HG02678 (cell line): ENCODE results near the gene PADI2.

Experiments
- ATAC-seq: cut with Tn5 transposase; IDR thresholded peaks from one replicate; pipeline ENCODE4 v1.9.1; 2021; ENCODE audit warnings: mild to moderate bottlenecking, moderate library complexity; ENCODE audit not compliant: unreplicated experiment

Gene PADI2

DNA sequence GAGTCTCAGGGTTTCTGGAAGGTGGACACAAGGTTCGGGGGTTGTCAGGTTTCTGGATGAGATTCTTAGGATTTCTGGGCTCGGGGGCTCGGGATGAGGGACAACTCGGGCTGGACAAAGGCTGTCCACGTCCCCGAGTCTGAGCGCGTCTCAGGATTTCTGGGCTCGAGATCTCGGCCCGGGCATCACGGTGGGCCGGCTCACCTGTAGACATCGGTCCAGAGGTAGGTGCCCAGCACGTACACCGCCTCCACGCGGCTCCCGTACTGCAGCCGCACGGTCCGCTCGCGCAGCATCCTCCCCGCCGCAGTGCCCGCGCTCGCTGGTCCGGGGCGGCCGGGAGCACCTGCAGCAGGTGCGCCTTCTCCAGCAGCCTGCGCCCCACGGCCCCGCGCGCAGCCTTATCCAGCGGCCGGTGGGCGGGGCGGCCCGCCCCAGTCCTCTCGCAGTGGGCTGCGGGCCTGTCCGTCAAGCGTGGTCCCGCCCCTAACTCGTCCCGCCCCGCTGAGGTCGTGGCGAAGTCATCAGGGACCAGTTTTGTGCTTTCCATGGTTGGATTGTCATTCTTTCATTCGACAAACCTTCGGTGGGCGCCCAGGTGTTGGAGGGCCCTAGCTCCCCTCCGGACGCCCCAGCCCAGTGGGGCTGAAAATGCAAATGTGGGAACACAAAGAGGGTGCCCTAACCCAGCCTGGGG is at the start of gene PADI2:
Gene PADI2, minus strand, starts transcription at position 376 of the 697 bp plus-strand sequence. Its CDS starts 80 bp downstream, at position 296.
- peak; percentile 60 for ATAC-seq

DNA sequence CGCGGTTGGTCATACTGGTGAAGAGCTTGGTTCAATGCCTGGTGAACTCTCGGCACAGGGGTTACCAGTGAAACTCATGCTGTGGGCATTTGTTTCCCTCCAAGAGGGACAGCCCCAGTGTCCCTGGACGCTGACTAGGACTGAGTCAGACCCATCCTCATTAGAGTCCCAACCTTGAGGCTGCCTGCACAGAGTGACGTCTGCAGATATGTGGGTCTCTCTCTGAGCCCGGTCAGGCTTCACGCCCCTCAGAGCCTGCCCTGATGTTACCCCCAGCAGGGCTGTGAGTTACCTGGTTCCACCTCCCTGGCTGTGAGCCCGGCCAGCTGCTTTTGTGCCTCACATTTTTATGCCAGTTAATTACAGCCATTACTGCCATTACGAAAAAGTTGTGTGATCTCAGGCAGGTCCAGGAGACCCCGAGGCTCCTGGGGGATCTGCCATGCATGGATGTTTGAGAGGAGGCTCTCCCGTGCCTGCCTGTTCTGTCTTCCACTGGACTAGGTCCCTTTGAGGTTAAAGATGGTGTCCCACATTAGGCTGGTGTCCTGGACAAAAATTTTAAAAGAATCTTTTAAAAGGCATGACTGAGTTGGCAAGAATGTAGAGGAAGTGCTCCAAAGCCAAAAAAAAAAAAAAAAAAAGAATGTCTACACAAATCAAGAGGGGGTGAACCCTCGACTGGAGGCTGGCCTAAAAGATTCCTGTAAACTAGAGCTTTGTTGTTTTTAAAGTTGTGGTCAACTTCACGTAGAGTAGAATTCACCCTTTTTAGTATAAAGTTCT is 49.0 kb upstream of the PADI2 start:
- ATAC-seq, result no peak

DNA sequence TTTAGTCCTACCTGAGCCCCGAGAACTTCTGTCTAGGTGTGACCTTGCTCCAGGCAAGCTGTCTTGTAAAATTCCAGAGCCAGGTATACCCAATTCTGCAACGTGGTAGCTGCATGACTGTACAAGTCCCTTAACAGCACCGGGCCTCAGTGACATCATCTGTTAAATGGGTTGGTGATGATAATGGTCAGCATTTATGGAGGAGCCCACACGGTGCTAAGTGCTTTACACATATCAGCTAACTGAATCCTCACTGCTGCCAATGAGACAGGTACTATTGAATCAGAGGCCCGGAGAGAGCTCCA is 48.5 kb upstream of the PADI2 start:
- ATAC-seq, result no peak

DNA sequence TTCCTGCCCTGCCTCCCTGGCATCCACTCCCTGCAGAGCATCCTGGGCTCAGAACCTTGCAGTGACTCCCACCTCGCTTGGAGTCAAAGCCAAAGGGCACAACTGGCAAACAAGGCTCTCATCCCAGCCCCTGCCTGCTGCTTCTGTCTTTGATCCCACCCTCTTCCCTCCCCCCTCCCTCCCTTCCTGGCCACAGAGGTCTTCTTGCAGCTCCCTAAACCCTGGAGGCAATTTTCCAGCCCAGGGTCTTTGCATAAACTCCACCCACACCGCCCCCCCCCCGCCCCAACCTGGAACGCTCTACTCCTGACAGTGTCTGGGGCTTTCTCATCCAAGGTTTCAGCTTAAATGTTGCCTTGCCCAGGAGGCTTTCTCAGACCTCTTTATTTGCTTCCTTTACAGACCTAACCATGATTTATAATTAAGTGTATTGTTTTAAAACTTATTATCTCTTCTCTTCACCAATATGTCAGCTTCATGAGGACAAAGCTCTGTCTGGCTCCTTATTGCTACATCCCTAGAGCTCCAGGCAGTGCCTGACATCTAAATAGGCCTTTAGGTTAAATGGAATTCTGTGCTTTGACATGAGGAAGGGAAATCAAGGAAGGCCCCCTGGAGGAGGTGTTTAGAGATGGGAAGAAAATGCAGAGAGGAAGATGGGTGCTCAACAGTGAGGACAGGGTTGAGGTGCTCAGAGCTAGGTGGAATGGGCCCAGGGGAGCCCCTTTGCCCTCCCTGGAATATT is 48.0 kb upstream of the PADI2 start:
- no peak for ATAC-seq

DNA sequence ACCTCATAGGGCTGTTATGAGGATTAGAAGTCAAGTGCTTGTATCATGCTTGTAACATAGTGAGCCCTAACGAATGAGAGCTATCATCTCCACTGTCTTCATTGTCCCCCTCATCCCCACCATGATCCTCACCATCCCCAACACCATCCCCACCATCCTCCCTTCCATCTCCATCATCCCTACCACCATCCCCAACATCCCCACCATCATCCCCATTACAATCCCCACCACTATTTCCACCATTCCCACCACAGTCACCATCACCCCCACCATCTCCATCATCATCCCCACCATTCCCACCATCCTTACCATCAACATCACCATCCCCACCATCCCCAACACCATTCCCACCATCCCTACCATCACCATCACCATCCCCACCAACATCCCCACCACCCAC is 46.6 kb upstream of the PADI2 start:
- ATAC-seq, result no peak

DNA sequence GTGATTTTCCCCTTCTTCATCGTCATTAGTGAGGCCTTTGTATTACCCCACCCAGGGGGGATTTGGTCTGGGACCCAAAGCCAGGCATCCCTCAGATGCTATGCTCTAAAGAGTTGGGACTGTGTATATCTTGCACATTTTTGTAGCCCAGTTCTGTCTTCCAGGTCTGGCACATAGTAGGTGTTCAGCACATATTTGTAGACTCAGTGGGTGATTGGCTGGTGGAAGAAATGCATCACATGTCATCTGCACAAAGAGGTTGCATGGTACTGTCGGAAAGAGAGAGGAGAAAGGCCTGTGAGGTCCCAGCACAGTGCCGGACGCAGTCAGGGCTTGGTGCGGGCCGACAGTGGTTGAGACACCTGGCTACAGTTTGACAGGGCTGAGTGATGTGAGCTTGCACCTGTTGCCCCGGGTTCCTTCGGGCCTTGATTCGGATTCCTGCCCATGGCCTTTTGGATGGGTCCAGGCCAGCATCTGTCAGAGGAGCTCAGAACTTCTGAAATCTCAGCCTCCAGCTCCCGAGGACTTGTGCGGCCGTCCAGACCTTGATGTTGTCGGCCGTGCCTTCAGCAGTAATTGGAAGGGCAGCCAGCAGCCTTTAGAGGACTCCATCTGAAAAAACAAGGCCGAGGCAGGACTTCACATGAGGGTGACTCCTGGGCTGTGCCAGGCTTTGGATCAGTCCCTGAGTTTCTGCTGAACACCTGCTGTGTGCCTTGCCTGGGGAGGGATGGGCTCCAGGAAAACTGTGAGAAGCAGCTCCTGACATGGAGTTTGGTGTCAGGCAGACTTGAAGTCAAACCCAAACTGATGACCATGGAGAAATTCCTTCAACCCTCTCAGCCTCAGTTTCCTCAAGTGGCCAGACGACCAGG is 44.8 kb upstream of the PADI2 start:
- no peak for ATAC-seq

DNA sequence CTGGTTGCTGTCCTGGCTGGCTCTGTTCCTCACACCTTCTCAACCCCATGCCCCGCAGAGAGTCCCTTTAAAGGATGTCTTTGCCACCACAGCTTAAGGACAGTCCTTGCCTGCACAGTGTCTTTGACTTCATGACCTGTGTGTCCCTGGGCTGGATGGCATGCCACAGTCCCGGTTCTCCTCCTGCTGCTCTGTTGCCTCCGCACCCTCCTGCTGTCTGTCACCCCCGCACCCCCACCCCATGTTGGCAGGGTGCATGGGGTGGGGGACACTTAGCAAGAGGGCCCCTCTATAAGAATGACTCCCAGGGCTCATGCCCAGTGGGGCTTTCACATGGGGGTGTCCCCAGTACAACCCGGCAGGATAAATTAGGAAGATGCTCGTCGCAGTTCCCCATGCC is 44.1 kb upstream of the PADI2 start:
- ATAC-seq, result no peak

DNA sequence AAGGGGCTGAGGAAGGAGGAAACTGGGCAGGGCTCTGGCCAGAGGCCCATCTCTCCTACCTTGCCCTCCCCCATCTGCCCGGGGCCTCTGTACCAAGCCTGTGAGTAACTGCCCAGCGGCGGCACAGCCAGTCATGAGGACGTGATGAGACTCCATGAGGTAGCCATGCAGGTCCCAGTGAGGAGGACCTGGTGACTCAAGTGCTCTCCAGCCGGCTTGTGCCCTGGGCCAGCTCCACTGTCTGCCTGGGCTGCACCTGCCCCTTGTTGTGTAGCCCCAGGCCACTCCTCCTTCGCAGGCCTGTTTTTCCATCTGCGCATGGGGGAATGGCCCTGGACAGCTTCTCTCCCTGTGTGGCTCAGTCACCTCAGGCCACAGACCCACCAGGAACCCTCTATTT is 43.7 kb upstream of the PADI2 start:
- no peak for ATAC-seq

DNA sequence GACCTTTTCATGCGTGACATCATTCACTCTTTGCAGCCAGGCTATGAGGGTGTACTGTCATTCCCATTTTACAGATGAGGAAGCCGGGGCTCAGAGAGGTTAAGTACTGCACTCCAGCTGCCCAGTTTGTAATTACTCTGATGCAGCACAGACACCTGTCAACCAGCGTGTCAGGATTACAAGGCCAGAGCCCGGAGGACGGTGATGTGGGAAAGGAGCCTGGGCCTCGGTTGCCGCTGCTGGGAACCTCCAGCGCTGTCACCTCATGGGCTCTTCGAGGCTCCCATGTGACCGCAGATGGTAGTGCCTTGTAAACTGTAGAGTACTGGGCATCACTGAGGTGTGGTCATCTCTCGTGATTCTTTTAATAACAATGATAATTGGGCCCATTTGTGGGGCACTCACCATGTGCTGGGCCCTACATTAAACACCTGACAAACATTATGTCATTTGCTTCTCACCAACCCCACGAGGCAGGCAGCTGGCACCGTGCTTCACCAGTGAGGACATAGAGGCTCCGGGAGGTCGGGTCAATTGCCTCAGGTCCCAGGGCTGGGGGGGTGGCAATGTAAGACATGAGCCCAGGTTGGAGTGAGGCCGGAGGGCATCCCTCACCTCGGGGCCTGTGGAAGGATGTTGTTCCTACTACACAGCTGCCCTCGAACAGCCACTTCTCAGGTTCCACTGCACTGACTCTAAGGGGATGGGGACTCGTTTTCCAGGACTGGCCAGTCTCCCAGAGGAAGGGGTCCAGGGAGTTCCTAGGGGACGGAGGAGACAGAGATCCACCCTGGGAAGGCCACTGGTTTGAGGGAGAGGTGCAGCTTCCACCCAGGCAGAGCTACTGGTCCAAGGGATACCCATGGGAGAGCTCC is 42.9 kb upstream of the PADI2 start:
- ATAC-seq, result no peak

DNA sequence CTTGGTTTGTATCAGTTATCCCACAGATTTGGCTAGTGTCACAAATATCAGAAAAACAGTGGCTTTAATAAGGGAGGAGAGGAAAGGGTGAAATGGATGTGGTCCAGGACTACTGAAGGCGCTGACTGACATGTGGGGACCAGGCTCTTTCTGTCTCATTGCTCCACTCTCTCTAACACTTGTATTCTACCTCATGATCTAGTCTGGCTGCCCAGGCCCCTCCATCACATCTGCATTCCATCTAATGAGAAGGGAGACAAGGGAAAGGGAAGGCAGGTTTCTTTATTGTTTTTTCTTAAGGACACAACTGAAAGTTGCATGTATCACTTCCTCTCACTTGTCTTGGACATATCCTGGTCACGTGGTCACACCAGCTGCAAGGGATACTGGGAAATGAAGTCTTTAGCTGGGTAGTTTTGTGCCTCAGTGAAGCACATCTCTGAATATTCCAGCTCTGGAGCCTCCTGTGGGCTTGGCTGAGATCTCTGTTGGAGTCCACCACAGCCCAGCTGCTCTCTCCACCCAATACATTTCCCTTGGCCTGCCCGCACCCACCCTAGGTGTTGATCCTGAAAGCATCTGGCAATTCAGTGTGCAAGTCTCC is 42.0 kb upstream of the PADI2 start:
- ATAC-seq, result no peak

DNA sequence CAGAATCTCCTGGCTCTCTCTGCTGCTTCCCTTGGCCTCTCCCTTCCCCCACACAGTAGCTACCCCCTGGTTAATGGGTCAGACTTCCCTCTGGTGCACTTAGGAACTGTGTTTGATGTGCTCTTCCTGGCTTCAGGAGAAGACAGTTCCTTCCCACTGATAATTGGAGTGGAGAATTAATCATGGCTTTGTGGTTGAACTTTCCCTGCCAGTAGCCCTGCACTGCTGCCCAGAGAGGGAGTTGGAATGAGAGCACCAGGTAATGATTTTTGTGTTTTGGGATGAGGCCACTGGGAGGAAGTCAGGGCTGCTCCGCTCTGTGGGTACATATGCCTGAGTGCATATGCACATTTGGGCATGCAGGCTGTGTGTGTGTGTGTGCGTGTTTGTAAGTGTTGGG is 39.7 kb upstream of the PADI2 start:
- no peak for ATAC-seq

DNA sequence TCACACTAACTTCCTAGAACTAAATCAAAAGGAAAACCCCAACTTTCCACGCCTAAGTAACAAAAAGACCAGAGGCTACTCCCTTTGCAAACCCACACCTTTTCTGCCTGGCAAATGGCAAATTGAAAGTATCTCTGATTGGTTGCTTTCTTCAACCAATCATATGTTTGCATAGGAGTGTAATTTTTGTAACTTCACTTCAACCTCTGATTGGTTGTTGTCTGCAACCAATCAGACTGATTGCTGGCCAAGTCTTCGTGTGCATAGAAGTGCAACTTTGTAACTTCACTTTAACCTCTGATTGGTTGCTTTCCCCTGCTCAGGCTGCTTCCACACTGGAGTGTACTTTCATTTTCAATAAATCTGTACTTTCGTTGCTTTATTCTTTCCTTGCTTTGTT is 36.9 kb upstream of the PADI2 start:
- no peak for ATAC-seq

DNA sequence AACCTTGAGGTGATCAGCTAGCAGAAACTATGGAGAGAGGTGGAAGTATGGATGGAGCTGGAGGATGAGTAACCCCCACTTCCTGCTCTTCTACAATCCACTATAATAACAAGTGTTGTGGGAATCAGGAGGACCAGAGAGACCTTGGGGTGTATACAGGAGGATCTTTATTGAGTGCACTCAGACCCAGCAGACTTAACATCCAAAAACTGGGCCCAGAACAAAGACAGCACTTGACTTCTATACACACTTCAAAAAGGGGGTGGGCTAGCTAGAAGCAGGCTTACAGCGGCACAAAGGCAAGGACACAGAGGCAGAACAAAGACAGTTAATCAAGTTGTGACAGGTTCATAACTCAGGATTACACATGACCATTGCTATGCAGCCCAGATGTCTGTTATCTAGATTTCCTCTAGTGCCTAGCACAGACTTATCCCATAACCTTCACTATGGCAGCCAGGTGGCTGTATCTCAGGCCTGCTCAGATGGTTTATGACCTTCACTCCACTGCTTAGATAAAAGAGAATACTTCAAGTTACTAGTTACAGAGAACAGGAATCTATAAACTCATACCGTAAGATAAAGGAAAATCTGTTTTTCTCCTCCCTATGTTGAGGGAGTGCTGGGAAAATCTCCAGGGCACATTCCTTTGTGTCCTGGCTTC is 36.1 kb upstream of the PADI2 start:
- no peak for ATAC-seq

DNA sequence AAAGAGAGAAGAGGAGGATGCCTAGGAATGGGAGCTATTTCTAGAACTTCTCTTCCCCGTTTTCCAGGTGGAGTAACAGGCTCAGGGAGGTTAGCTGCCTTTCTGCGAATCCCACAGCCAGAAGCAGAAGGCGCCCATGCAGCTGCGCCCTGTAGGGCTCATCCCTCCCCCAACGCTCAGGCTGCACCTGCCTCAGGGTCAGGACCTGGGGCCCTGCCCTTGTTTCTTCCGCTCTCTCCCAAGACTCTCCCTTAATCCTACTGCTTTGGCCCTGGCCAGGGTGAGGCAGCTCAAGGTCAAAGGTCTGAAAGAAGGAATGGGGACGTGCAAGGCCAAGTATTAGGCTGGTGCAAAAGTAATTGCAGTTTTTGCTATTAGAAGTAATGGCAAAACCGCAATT is 30.5 kb upstream of the PADI2 start:
- no peak for ATAC-seq

DNA sequence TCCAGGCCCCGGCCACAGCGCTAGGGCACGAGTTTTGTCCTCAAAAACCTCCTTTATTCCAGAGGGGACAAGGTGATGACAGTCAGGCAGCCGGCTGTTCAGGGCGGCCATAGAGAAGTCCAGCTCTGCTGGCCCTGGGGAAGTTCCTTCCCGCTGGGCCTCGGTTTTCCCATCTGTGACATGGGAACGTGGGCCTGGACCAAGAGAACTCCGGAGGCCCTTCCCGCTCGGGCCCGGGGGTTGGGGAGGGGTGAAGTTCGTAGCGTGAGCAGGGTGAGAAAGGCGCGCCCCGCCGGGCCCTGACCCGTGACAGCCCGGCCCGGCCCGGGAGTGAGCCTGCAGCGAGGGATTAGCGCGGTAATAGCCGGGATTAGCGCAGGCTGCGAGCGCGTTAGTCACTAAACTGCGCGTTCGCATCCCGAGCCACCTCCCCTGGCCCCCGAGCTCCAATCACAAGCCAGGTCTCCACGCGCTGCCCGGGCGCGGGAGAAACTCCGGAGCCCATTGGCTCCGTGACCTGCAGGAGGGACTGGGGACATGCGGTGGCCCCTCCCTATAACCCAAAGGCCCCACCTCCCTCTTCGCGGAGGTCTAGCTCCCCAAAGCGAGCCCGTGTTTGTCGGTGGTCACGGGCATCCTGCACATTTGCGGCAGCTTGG is 29.8 kb upstream of the PADI2 start:
- no peak for ATAC-seq

DNA sequence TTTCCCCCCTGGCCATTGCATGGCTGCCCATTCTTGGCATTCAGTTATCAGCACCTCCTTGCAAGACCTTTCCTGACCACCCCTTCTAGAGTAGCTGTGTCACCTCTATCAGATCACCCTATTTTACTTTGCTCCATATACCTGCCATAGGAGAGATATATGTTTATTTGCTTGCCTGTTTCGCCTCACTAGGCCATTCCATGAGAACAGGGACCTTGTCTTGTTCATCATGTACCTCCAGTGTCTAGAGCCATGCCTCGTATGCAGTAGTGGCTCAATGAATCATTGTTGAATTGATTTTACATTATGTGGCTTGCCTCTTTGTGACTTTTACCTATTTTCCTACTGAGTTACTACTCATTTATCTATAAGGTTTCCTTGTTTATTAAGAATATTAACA is 26.4 kb upstream of the PADI2 start:
- no peak for ATAC-seq

DNA sequence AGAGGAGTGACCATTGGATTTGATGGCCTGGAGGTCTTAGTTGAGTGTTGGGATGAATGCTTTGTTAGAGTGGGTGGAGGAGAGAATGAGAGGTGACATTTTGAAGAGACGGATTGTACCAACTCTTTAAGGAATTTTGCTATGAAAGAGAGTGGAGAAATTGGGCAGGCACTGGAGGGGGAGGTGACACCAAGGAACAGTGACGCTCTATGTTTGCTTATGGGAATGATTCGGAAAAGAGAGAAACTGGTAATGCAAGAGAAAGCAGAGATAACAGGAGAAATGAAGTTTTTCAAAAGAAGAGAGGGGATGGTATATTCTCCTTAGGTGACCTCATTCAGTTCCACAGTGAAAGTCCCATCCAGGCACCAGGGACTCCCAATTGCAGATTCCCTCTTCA is 24.5 kb upstream of the PADI2 start:
- ATAC-seq, result no peak

DNA sequence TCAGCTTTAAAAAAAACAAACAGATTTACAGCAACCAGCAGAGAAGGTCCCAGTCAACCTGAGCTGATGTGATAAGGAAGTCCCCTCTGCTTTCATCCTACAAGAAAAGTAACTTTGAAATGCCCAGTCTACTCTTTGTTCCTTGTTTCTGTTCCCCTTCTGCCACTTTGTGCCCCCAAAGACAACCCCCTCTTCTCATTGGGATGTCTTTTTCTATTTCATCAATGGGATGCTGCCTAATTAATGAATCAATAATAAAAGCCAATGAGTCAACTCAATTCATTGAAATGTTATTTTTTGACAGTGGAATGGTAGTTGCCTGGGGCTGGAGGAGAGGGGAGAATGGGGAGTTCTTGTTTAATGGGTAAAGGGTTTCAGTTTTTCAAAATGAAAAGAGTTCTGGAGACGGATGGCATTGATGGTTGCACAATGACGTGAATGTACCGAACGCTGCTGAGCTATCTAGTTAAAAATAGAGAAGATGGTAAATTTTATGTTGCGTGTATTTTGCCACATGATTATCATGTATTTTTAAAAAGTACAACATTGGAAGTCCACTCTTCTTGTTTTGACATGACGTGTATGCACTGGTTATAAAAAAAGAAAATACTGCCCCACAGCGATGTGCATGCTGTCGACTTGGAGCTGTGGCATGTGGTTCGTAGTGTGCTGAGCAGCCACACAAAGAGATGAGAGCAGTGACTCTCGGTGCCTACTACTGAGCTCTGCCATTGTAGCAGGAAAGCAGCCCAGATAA is 22.4 kb upstream of the PADI2 start:
- ATAC-seq, result peak; percentile 41
